Natural killer cell (primary cell): ENCODE results near the gene PHF19. TPM values are rescaled to one million over a fixed set of nuclear protein-coding genes. Genes with fewer than 3 reads are reported as not detected.

Experiments used
- ATAC-seq, 3 donors: fragments of 150-1000 bp in 2 of 3; fragments of 200-7000 bp in 1 of 3; cut with Tn5 transposase; 1 replicate in 1 of 3; 2 replicates in 2 of 3; pipeline ENCODE4 v1.10.0; 2021; ENCODE audit warnings: mild to moderate bottlenecking in 2 of 3, moderate library complexity in 2 of 3
- DNase-seq, 2 donors: peaks; one replicate each; pipeline versions ENCODE4 v3.0.0 to v3.0.0-alpha.2; 2013 to 2021; ENCODE audit warnings: mixed read lengths in 1 of 2
- H3K27ac ChIP-seq: one replicate; pipeline ENCODE4 v1.5.1; 2013; ENCODE audit warnings: mild to moderate bottlenecking, low read length
- H3K27me3 ChIP-seq: one replicate; pipeline ENCODE4 v1.6.1; 2013; ENCODE audit warnings: low read length; ENCODE audit not compliant: control insufficient read depth, insufficient read depth
- H3K36me3 ChIP-seq: one replicate; pipeline ENCODE4 v1.6.1; 2013; ENCODE audit warnings: low read length; ENCODE audit not compliant: control insufficient read depth, insufficient read depth
- H3K4me1 ChIP-seq: one replicate; pipeline ENCODE4 v1.6.1; 2013; ENCODE audit warnings: low read length; ENCODE audit not compliant: control insufficient read depth, insufficient read depth
- H3K4me3 ChIP-seq: one replicate; pipeline ENCODE4 v1.5.1; 2013; ENCODE audit warnings: low read length
- H3K9me3 ChIP-seq: one replicate; pipeline ENCODE4 v1.6.1; 2013; ENCODE audit warnings: low read length; ENCODE audit not compliant: control insufficient read depth, insufficient read depth
- H3K27ac Mint-ChIP-seq, 2 donors: one replicate each; pipeline ENCODE4 v1.8.0; 2022; ENCODE audit warnings: mild to moderate bottlenecking in 2 of 2, mixed read lengths in 2 of 2, moderate library complexity in 1 of 2
- H3K27me3 Mint-ChIP-seq, 2 donors: one replicate each; pipeline ENCODE4 v1.8.0; 2022; ENCODE audit warnings: low read depth in 2 of 2, mixed read lengths in 2 of 2
- H3K36me3 Mint-ChIP-seq: one replicate; pipeline ENCODE4 v1.8.0; 2022; ENCODE audit warnings: mixed read lengths
- H3K4me1 Mint-ChIP-seq, 2 donors: one replicate each; pipeline ENCODE4 v1.8.0; 2022; ENCODE audit warnings: mixed read lengths in 2 of 2
- H3K4me3 Mint-ChIP-seq: one replicate; pipeline ENCODE4 v1.8.0; 2022; ENCODE audit warnings: mild to moderate bottlenecking, moderate library complexity, mixed read lengths
- H3K9me3 Mint-ChIP-seq, 2 donors: one replicate each; pipeline ENCODE4 v1.8.0; 2022; ENCODE audit warnings: mixed read lengths in 2 of 2
- CTCF ChIP-seq: fragments of 200-600 bp; IDR thresholded peaks from one replicate; pipeline ENCODE4 v1.8.0; 2022; ENCODE audit warnings: antibody characterized with exemption
- WGBS: methylation state at CpG from one replicate; pipeline ENCODE4 v1.1.7; 2013; ENCODE audit warnings: missing lambda C conversion rate; ENCODE audit not compliant: insufficient coverage; 5-methylcytosine and 5-hydroxymethylcytosine counted together
- intact Hi-C: fragments of 100-400 bp; cut with micrococcal nuclease; formaldehyde crosslinking; loops from one replicate; pipeline ENCODE4 v1.14.2; 2022
- total RNA-seq, 4 donors: library from RNA; stranded (reverse); fragments of 120-200 nt in 1 of 4; gene quantifications; one replicate each; pipeline versions ENCODE4 v1.2.3 to v1.2.4, GENCODE V29; 2013 to 2022

PHF19 gene
- total RNA-seq, 3 donors from 2014 or later (not counting 1 experiment from before 2014, with no cell fraction given), result 34.1 to 54.0 (median 47.8) TPM

- ATAC-seq (no peak), DNase-seq (no peak)
- no peaks in the 10 kb centered on the region for H3K9me3 Mint-ChIP-seq
- H3K36me3 Mint-ChIP-seq, result peaks cover 9% of the 10 kb centered on the region
- peak overlapping the region in 1 of 2 donors; percentile 48 for H3K27ac Mint-ChIP-seq
- H3K4me3 Mint-ChIP-seq, result no peak overlapping the region
- Histone ChIP-seq H3K27ac (no peak overlapping the region), H3K4me3 (no peak overlapping the region), H3K27me3 (no peaks in the 10 kb centered on the region), H3K4me1 (no peaks in the 10 kb centered on the region), H3K36me3 (peaks cover 54% of the 10 kb centered on the region), H3K9me3 (no peaks in the 10 kb centered on the region)
- no peaks in the 10 kb centered on the region for H3K27me3 Mint-ChIP-seq
- peaks cover 0 to 3% of the 10 kb centered on the region in 2 donors for H3K4me1 Mint-ChIP-seq
- intact Hi-C loops, result no loop called here
- no peak for TF ChIP-seq CTCF
- 95% methylated on average over 7 of the region's 7 CpGs for WGBS
Measured at GRCh38 chr9:120857481-120857880, 19.5 kb downstream of the PHF19 start.

GRCh38 chr9:120856700-120857099 is 20.3 kb downstream of the PHF19 start:
- no peaks in the 10 kb centered on the region for H3K9me3 ChIP-seq
- H3K36me3 ChIP-seq, result peaks cover 49% of the 10 kb centered on the region
- Mint-ChIP-seq H3K27me3 (no peaks in the 10 kb centered on the region), H3K4me1 (peaks cover 0 to 4% of the 10 kb centered on the region in 2 donors), H3K27ac (no peak overlapping the region), H3K36me3 (peaks cover 9% of the 10 kb centered on the region), H3K4me3 (no peak overlapping the region), H3K9me3 (no peaks in the 10 kb centered on the region)
- H3K27ac ChIP-seq, result no peak overlapping the region
- DNase-seq (no peak), ATAC-seq (no peak)
- WGBS, result 96% methylated on average over 4 of the region's 4 CpGs
- H3K27me3 ChIP-seq, result no peaks in the 10 kb centered on the region
- H3K4me1 ChIP-seq, result no peaks in the 10 kb centered on the region
- TF ChIP-seq CTCF, result no peak
- intact Hi-C loops, result no loop called here
- no peak overlapping the region for H3K4me3 ChIP-seq

- Mint-ChIP-seq H3K4me1 (peaks cover 0 to 8% of the 10 kb centered on the region in 2 donors), H3K4me3 (no peak overlapping the region), H3K27ac (no peak overlapping the region), H3K36me3 (peaks cover 9% of the 10 kb centered on the region), H3K27me3 (no peaks in the 10 kb centered on the region), H3K9me3 (no peaks in the 10 kb centered on the region)
- Histone ChIP-seq H3K36me3 (peaks cover 45% of the 10 kb centered on the region), H3K27ac (no peak overlapping the region), H3K4me1 (no peaks in the 10 kb centered on the region), H3K27me3 (no peaks in the 10 kb centered on the region), H3K9me3 (no peaks in the 10 kb centered on the region), H3K4me3 (no peak overlapping the region)
- TF ChIP-seq CTCF, result no peak
- ATAC-seq (no peak), DNase-seq (no peak)
- intact Hi-C loops, result no loop called here
- WGBS, result 98% methylated on average over 7 of the region's 7 CpGs
Measured at GRCh38 chr9:120855827-120856670, 20.9 kb downstream of the PHF19 start.
